ENCODE results near the gene DAB1.

- TF ChIP-seq CTCF (IDR thresholded peaks at IDR 0.05; ENCODE audit: low read length) (no peak), EZH2 (IDR thresholded peaks at IDR 0.05; ENCODE audit: borderline replicate concordance, low read length) (no peak)
These were observed 306.1 kb downstream of the DAB1 start for GRCh38 chr1:57117753-57118152.

All from OCI-LY1 (cell line).